ENCODE results near the gene ITCH.
A peak's percentile ranks its signal among the peaks of the same experiment; 100 is the strongest.
"Not testable (repeated sequence)": the region's sequence is repeated elsewhere in the genome, so short reads cannot be mapped to it uniquely, and the experiment has no call there.

Gene ITCH

GRCh38 chr20:34472246-34472925 is 109.3 kb downstream of the ITCH start:
- DNase-seq, result no peak

- DNase-seq, result peak; percentile 27
Observed at GRCh38 chr20:34473262-34473883, 110.3 kb downstream of the ITCH start.

- peak; percentile 32 for DNase-seq
Observed at GRCh38 chr20:34475979-34476736, 113.1 kb downstream of the ITCH start.

GRCh38 chr20:34479627-34480026 is 116.6 kb downstream of the ITCH start:
- DNase-seq, result no peak

- not testable (repeated sequence) for DNase-seq
Observed at GRCh38 chr20:34482154-34482553, 119.1 kb downstream of the ITCH start.

GRCh38 chr20:34483585-34484220 is 120.6 kb downstream of the ITCH start:
- not testable (repeated sequence) for DNase-seq

- DNase-seq, result no peak
Observed at GRCh38 chr20:34485068-34485634, 122.1 kb downstream of the ITCH start.

GRCh38 chr20:34491226-34491931 is 128.3 kb downstream of the ITCH start:
- no peak for DNase-seq

- no peak for DNase-seq
Observed at GRCh38 chr20:34491932-34492509, 128.9 kb downstream of the ITCH start.

GRCh38 chr20:34493646-34494045 is 130.6 kb downstream of the ITCH start:
- no peak for DNase-seq

- DNase-seq, result no peak
Observed at GRCh38 chr20:34495307-34495706, 132.2 kb downstream of the ITCH start.

- no peak for DNase-seq
Observed at GRCh38 chr20:34495916-34496315, 132.8 kb downstream of the ITCH start.

- DNase-seq, result not testable (repeated sequence)
Observed at GRCh38 chr20:34497596-34497995, 134.5 kb downstream of the ITCH start.

GRCh38 chr20:34500823-34501222 is 137.8 kb downstream of the ITCH start:
- no peak for DNase-seq

- no peak for DNase-seq
Observed at GRCh38 chr20:34506480-34506879, 143.4 kb downstream of the ITCH start.

- no peak for DNase-seq
Observed at GRCh38 chr20:34507702-34508413, 144.8 kb downstream of the ITCH start.

- DNase-seq, result no peak
Observed at GRCh38 chr20:34510575-34510974, 147.5 kb downstream of the ITCH start.

- DNase-seq, result no peak
Observed at GRCh38 chr20:34511891-34512265, 148.8 kb downstream of the ITCH start.

GRCh38 chr20:34512266-34512954 is 149.3 kb downstream of the ITCH start:
- no peak for DNase-seq

- no peak for DNase-seq
Observed at GRCh38 chr20:34512955-34513419, 149.9 kb downstream of the ITCH start.

- not testable (repeated sequence) for DNase-seq
Observed at GRCh38 chr20:34514034-34514433, 151.0 kb downstream of the ITCH start.
